Hematopoietic multipotent progenitor cell treated with erythropoietin and hydrocortisone succinate and interleukin-3 and kit ligand, for 8 days (in vitro differentiated cells): ENCODE measurements around the gene RTN4RL2.

ENCODE experiments used
- DNase-seq: peaks from one replicate; pipeline ENCODE4 v3.0.0-alpha.2; 2015

The RTN4RL2 gene

DNA sequence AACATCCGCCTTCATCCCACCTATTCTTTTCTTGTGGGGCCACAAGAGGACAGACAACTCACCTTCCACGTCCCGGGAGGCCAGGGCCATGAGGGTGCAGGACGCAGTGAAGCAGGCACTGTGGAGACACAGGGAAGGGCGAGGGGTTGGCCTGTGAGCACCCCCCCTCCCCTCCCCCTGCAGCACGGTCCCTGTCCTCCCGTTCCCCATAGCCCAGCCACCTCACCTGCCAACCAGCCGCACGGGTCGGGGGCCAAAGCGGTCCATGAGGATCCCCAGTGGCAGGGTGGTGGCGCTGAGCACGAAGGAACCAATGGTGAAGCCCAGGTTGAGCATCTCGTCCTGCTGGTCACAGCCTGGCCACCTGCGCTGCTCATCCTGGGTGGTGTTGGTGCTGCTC, 40.6 kb downstream of the RTN4RL2 start:
- DNase-seq, result no peak

DNA sequence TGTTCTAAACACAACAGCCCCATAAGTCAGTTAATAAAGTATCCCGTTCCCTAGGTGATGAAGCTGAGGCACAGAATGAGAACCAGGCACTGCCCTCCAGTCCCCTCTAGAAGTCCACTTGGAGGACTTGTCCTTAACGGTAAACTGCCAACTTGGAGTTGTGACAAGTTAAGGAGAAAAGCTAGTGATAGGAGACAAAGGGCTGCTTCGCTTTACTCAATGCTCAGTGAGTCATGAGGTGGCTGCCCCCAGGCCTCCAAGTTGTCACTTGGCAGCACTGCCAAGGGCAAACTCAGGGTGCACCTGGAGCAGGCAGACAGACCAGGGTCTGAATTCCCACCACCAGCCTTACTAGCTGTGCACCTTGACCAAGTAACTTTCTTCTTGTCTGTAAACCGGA, 41.6 kb downstream of the RTN4RL2 start:
- DNase-seq, result no peak

GRCh38 chr11:57502376-57502775, 42.0 kb downstream of the RTN4RL2 start:
- no peak for DNase-seq

- DNase-seq, result no peak
Observed at GRCh38 chr11:57502870-57503269, 42.5 kb downstream of the RTN4RL2 start.

GRCh38 chr11:57504511-57504910, 44.2 kb downstream of the RTN4RL2 start:
- no peak for DNase-seq

GRCh38 chr11:57506522-57506921, 46.2 kb downstream of the RTN4RL2 start:
- DNase-seq, result no peak

GRCh38 chr11:57508341-57509170, 48.2 kb downstream of the RTN4RL2 start:
- DNase-seq, result no peak

DNA sequence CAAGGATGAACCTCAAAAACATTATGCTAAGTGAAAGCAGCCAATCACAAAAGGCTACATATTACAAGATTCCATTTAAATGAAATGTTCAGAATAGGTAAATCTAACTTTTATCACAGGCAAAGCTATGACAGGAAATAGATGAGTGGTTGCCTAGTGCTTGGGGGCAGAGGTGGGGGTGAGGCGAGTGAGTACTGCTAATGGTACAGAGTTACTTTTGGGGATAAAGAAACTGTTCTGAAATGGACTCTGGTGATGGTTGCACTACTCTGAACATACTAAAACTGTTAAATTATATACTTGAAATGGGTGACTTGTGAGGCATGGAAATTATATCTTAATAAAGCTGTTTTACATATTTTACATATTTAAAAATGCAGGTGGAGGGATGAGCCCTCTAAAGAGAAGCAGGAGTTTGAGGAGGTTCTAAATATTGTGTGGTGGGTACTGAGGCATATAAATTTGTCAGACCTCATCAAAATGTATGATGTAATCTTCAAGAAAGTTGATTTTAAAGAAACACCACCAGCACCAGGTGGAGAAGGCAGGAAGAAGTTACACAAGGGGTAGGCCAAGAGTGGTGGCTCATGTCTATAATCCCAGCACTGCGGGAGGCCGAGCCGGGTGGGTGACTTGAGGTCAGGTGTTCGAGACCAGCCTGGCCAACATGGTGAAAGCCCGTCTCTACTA, 51.6 kb downstream of the RTN4RL2 start:
- DNase-seq, result no peak

DNA sequence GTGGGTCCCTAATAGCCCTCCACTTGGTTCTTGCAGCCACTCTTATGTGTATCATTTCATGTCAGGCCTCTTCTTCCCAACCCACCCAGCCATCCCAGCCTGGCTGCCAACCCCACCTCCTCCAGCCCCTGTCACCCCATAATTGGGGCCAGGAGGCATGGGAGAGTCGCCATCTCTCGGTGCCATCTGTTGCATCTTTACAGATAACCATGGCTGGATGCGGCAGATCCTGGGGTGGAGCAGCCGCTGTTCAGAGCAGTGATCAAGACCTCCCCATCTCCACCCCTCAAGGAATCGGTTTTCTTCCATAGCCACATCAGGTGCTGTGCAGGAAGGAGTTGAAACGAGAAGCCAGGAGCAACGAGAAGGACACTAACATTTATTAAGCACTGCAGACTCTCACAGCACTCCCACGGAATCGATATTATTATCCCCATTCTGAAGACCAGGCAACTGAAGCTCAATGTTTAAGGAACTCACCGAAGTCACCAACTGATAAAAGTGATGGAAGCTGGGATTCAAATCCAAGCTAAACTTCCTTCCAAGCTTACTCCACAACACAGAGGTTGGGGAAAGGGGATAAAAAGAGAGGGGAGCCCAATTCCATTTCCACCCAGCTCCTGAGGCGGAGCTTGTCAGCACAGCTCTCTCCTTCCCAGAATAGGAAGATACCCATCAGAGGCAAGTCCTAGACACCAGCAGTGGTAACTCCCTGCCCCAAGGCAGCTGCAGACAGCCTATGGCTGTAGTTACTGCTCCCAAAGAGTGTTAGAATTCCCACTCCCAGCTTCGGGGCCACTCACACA, 52.5 kb downstream of the RTN4RL2 start:
- peak; percentile 94 for DNase-seq

DNA sequence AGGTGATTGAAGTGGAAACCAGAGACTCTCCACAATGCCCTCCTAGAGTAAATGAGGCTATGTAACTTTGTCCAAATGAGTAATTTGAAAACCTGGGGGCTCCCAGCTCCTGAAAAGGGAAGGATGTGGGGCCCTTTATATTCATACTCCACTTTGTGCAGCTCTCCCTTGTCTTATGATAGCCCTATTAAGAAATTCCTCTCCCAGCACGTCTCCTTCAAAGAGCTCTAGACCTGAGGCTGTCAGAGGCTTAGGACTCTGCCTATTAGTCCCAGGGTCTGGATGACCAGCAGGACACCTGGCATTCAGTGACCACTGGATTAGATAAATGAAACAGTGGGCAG, 53.1 kb downstream of the RTN4RL2 start:
- no peak for DNase-seq

GRCh38 chr11:57513911-57514537, 53.7 kb downstream of the RTN4RL2 start:
- peak; percentile 37 for DNase-seq

DNA sequence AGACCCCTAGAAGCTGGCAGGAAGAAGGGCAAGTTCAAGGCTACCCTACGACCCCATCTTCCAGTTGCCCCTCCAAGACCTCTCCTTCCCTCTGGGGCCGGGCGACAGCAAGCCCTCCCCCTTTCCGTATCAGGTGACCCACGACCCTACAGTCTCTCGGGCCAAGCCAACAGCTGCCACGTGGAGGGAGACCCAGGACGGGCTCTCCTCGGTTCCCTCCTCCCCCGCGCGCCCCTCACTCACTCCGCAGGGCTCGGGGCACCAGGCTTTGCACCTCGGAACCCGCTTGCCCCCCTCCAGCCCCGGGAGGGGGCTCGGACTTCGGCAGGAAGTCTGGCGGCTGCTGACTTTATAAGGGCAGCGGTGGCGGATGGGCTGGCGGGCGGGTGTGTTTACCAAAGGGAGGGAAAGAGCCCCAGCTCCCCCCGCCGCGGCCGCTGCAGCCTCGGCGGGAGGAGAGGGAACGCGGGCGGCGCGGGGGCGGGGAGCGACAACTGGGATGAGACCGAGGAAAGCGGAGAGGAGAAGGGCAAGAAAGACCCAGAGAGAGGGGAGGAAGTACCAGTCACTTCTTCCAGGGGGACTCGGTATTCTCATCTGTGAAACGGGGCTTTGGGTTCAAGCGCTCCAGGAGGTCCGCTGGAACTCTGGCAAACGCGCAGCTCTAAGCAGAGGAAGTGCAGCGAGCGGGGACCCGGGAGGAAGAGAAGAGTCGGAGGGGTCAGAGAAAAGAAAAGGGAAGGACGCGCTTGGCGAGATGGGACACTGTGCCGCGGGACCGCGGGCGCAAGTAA, 54.4 kb downstream of the RTN4RL2 start:
- DNase-seq, result peak; percentile 62

GRCh38 chr11:57515332-57516060, 55.2 kb downstream of the RTN4RL2 start, which contains the start of gene SLC43A1:
Gene SLC43A1 (minus strand): TSS chr11:57515702. CDS start chr11:57514111, 1,591 bp downstream.
- DNase-seq, result peak; percentile 72

GRCh38 chr11:57516061-57516443, 55.7 kb downstream of the RTN4RL2 start:
- no peak for DNase-seq

- DNase-seq, result peak; percentile 66
Observed at GRCh38 chr11:57521116-57521515, 60.8 kb downstream of the RTN4RL2 start.

DNA sequence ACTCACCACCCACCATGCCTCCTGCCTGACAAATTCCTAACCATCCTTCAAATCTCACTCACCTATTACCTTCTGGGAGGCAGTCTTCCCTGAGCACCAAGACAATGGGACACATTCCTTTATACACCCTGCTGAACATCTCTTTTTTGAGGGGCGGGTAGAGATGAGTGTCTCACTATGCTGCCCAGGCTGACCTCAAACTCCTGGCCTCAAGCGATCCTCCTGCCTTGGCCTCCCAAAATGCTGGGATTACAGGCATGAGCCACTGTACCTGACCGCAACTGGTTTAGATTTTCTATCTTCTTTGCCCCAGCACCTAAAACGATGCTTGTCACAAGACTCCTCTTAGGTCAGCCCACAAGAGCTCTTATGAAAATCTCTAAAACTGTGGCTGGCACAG, 63.1 kb downstream of the RTN4RL2 start:
- DNase-seq, result no peak
